Globus pallidus (tissue), 1 donor: ENCODE measurements around the gene HOMER2.
"Not testable (repeated sequence)": the region's sequence is repeated elsewhere in the genome, so short reads cannot be mapped to it uniquely, and the experiment has no call there.

Experiments used
- DNase-seq: peaks from one replicate; pipeline ENCODE4 v3.0.0-alpha.2; 2015; ENCODE audit warnings: low spot score

The HOMER2 gene

DNA sequence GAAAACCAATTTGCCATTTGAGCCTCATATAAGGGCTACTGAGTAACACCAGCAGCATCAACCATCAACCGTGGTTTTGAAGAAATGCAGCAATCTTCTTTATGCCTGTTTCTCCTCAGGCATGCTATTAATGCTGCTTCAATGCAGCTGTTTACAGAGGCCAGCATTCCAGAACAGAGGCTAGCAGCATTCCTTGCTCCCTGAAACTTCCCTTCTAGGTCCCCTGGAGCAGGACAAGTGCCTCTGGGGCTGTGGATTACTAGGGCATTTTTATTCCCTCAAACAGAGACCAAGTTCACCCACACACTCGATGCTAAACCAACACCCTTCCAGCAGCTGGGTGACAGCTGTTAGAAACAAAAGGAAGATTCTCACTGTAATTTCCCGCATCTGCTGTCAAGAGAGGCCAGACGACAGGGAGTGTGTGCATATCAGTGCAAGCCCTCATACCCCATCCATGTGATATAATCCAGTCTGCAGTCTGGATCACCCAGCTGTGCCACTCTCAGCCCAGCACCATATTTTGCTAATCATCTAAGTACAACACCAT, 57.5 kb downstream of the HOMER2 start:
- peak; percentile 53 for DNase-seq

DNA sequence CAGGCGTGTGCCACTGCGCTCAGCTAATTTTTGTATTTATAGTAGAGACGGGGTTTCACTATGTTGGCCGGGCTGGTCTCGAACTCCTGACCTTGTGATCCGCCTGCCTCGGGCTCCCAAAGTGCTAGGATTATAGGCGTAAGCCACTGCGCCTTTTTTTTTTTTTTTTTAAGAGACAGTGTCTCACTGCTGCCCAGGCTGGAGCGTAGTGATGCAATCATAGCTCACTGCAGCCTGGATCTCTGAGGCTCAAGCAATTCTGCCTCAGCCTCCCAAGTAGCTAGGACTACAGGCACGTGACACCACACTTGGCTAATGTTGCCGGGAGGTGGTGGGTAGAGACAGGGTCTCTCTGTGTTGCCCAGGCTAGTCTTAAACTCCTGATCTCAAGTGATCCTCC, 59.0 kb downstream of the HOMER2 start:
- DNase-seq, result not testable (repeated sequence)

DNA sequence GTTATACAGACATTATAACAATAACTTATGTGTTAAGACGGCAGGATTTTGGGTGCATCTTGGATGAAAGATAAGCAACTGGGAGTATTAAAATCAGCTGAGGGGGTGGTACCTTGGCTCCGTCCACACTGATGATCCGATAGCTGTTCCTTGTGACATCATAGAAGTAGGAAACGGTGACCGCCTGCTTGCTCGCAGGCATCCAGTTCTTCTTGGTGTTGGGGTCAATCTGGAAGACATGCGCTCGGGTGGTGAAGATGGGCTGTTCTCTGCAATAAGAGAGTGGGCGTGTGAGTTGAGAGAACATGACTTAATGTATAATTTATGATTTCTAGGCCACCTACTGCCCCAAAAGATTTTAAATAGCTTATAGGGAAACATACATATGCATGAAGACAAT, 59.9 kb downstream of the HOMER2 start:
- no peak for DNase-seq

DNA sequence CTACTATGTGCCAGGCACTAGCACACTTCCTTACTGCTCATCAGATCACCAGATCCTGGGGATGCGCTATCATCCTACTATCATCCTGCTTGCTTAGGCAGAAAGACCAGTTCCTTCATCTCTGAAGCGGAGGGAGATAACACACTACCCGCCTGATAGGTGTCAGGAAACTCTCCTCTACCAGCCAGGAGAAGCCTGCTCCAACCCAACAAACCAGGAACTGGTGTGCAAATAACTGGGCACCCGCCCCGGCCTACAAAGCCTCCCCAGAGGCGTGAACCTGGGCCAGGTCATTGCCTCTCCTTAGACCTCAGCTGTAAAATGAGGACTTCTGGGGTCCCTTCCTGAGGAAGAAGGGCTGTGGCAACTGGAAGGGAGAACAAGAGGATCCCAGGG, 61.5 kb downstream of the HOMER2 start:
- DNase-seq, result no peak

- no peak for DNase-seq
Observed at GRCh38 chr15:82890338-82890994, 62.1 kb downstream of the HOMER2 start.

GRCh38 chr15:82882273-82882928, 70.1 kb downstream of the HOMER2 start:
- DNase-seq, result no peak

DNA sequence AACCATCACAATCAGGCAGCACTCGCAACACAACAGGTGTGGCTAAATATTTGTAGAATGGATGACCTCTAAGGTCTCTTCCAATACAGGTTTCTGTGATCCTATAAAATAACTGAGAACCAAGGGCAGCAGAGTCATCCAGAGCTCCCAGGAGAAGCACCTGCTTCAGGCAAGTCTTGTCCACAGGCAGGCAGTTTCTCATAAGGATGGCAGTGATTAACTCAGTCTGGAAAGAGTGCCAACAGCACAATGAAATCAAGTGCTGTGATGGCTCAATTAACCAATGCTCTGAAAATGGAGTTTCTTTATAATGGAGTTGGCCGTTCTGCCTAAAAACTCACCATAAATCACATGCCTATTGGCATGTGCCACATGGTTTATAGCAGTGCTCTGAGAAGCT, 70.8 kb downstream of the HOMER2 start:
- DNase-seq, result no peak

DNA sequence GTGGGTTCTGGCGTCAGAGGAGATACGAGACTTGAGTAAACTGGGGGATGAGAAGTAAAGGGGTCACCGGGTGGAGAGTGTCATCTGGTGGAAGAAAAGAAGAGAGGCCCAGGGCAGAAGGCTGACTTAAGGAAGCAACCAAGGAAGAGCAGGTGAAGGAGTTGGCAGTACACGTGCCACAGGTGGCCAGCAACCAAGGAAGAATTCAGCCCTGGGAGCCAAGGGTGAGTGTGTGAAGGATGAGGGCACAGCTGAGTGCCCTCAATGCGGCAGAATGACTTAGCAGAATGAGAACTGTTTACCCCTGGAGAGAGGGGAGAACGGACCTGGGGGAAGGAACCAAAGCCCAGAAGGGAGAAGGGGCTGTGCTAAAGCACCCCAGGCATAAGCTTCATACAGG, 71.8 kb downstream of the HOMER2 start:
- DNase-seq, result no peak

- no peak for DNase-seq
Observed at GRCh38 chr15:82878325-82878724, 74.2 kb downstream of the HOMER2 start.

DNA sequence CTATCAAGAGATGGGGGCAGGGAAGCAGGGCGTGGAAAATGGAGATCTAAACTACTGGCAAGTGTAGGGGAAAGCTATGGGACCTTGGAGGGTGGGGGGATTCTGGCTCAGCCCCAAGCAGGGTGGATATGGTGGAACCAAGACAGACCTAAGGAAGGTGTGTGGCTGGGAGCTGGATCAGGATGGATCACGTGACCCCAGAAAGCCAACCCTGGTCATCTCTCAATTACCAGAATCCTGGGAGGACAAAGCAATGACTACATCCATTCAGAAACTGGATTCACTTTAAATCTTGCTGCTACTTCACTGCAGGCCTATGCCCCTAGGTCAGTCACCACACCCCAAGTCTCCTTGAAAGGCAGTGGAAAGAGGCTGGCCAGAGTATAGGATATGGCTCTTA, 74.7 kb downstream of the HOMER2 start:
- no peak for DNase-seq

GRCh38 chr15:82875411-82876003, 77.0 kb downstream of the HOMER2 start:
- no peak for DNase-seq

DNA sequence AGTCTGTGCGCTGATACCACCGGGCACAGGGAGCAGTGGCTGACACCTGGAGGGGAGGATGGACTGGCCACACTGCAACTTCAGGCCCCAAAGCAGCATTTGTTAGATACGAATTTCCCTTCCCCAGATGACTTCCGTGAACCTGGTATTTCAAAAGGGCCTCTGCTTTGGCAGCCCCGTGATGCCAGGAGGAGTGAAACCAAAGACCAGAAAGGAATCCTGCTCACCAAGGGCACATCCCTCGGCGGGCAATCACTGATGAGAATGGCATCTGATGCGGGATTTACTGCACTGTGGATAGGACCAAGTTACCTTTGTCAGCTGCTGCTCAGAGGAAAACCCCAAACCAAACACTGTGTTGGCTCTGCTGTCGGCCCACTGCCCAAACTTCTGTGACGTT, 77.6 kb downstream of the HOMER2 start:
- DNase-seq, result no peak

DNA sequence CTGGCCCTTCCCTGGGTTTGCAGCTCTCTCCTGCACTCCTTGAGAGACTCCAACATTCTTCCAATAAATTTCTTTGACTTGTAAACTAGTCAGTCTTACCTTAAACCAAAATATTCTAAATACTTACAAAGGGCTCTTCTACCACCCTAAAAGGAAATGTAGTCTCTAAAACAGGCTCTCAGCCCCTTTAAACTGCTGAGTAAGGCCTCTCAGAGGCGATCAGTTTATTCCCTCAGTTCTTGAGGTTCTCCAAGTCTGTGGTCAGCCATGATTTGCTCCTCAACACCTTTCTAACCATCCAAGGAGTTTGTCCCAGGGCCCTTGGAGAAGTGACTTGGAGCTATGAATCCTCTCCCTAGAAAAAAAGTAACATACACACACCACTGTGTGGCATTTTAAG, 78.3 kb downstream of the HOMER2 start:
- no peak for DNase-seq

- no peak for DNase-seq
Observed at GRCh38 chr15:82873000-82873680, 79.4 kb downstream of the HOMER2 start.

- no peak for DNase-seq
Observed at GRCh38 chr15:82871832-82872484, 80.6 kb downstream of the HOMER2 start.

GRCh38 chr15:82871358-82871757, 81.2 kb downstream of the HOMER2 start:
- DNase-seq, result no peak

- no peak for DNase-seq
Observed at GRCh38 chr15:82870727-82871320, 81.7 kb downstream of the HOMER2 start.

GRCh38 chr15:82865981-82866380, 86.5 kb downstream of the HOMER2 start:
- DNase-seq, result not testable (repeated sequence)

- DNase-seq, result not testable (repeated sequence)
Observed at GRCh38 chr15:82865581-82865980, 86.9 kb downstream of the HOMER2 start.

DNA sequence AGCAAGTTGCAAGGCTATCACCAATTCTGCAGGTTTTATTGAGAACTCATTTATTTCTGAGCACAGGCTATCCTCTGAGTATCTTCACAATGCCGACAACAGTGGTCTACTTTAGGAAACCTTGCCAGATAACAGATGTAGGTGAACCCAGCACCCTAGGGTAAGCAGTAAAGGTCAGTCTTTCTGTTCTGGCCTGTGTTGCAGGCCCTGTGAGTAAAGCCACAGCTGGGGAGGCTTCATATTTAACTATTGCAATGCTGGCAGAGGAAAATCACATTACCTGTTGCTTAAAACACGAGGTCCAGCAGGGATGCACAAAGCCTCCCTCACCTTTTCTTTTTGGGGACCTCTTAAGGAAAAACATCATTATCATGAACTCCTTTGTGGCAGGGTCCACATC, 87.6 kb downstream of the HOMER2 start:
- no peak for DNase-seq

DNA sequence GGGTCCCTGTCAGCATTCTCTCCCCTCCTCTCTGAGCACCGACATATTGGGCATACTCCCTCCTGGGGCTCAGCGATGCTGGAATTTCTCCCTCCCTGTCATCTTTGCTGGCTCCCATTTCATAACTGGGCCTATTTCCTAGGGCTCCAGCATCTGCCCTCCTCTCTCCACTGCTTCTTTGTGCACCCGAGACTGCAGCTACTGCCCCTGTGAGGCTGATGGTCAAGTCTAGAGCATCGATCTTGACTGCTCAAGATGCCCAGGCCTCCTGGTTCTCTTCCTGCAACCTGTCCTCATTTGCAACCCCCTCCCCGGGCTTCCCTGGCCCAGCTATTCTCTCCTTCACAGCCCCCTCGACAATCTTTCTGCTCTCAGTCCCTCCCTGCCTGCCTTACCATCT, 89.6 kb downstream of the HOMER2 start:
- no peak for DNase-seq

DNA sequence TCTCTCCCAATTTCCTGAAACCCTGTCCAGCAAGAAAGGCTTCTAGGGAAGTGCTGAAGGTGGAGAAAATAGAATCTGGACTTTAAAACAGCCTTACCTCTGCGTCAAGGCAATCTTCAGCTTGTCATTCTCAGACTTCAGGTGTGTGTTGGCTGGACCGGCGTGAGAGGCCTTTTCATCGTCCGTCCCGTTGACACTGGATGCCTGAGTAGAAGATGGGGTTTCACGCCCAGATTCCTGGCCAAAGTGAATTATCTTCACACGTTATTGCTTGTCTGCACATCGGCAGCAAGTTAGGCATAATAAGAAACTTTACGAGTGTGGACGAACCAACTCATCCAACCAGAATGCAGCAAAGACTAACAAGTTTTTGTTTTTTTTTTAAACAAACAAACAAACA, 93.6 kb downstream of the HOMER2 start:
- DNase-seq, result no peak
